Activated naive CD8-positive, alpha-beta T cell treated with anti-CD3 and anti-CD28 coated beads, Interleukin-2, amount 10 ng/mL, durations not matched to agents 7 days and 5 days (primary cell): Measurements from ENCODE around the gene ID1. TPM values are rescaled to one million over a fixed set of nuclear protein-coding genes. Genes with fewer than 3 reads are reported as not detected.
"Not testable (repeated sequence)": the region's sequence is repeated elsewhere in the genome, so short reads cannot be mapped to it uniquely, and the experiment has no call there.

ENCODE experiments used
- ATAC-seq: fragments of 150-1000 bp; cut with Tn5 transposase; one replicate; pipeline ENCODE4 v1.10.0; 2021; ENCODE audit warnings: low read depth, moderate library complexity
- POLR2A ChIA-PET: fragments of 350-600 bp; sonication (Branson Sonifier 250); formaldehyde crosslinking; loops from one replicate; lab custom pipeline; 2021; ENCODE audit warnings: antibody characterized with exemption; lab: Charles Lee
- DNase-seq: peaks from one replicate; pipeline ENCODE4 v3.0.0; 2021
- H3K27ac Mint-ChIP-seq: one replicate; pipeline ENCODE4 v1.8.0; 2022; ENCODE audit warnings: mild to moderate bottlenecking, mixed read lengths
- H3K27me3 Mint-ChIP-seq: one replicate; pipeline ENCODE4 v1.8.0; 2022; ENCODE audit warnings: mild to moderate bottlenecking, moderate library complexity, mixed read lengths
- H3K36me3 Mint-ChIP-seq: one replicate; pipeline ENCODE4 v1.8.0; 2021; ENCODE audit warnings: mild to moderate bottlenecking, mixed read lengths
- H3K4me1 Mint-ChIP-seq: one replicate; pipeline ENCODE4 v1.8.0; 2021; ENCODE audit warnings: mixed read lengths
- H3K4me3 Mint-ChIP-seq: one replicate; pipeline ENCODE4 v1.8.0; 2022; ENCODE audit warnings: mild to moderate bottlenecking, moderate library complexity, mixed read lengths
- H3K9me3 Mint-ChIP-seq: one replicate; pipeline ENCODE4 v1.8.0; 2021; ENCODE audit warnings: mixed read lengths
- total RNA-seq, 2 experiments: library from RNA; stranded (reverse); gene quantifications; one replicate each; pipeline ENCODE4 v1.2.3, GENCODE V29; 2021

Gene ID1
- total RNA-seq, 2 experiments from 2014 or later = 0.72 to 1.2 TPM

DNA sequence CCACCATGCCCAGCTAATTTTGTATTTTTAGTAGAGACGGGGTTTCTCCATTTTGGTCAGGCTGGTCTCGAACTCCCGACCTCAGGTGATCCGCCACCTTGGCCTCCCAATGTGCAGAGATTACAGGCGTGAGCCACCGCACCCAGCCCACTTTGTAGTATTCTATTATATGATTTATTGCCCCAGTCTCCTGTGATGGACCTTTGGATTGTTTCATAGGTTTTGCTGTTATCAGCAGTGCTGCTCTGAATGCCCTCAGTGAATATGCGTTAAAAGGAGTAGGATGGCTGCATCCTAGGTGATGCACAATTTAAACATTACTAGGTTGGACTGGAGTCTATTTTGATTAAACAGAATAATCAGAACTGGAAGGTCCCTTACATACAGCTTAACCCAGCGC lies 10.3 kb downstream of the ID1 start:
- H3K36me3 Mint-ChIP-seq = no peaks in the 10 kb centered on the region
- POLR2A ChIA-PET = interaction anchor here (0.7 kb wide), 1 partner anchor 43 kb away, joined by 4 read pairs; no protein-coding TSS in a partner anchor
- H3K27ac Mint-ChIP-seq = no peak overlapping the region
- H3K4me1 Mint-ChIP-seq = peaks cover 6% of the 10 kb centered on the region
- H3K9me3 Mint-ChIP-seq = no peaks in the 10 kb centered on the region
- no peak for DNase-seq
- no peak for ATAC-seq
- peaks cover 12% of the 10 kb centered on the region for H3K27me3 Mint-ChIP-seq
- H3K4me3 Mint-ChIP-seq = no peak overlapping the region

DNA sequence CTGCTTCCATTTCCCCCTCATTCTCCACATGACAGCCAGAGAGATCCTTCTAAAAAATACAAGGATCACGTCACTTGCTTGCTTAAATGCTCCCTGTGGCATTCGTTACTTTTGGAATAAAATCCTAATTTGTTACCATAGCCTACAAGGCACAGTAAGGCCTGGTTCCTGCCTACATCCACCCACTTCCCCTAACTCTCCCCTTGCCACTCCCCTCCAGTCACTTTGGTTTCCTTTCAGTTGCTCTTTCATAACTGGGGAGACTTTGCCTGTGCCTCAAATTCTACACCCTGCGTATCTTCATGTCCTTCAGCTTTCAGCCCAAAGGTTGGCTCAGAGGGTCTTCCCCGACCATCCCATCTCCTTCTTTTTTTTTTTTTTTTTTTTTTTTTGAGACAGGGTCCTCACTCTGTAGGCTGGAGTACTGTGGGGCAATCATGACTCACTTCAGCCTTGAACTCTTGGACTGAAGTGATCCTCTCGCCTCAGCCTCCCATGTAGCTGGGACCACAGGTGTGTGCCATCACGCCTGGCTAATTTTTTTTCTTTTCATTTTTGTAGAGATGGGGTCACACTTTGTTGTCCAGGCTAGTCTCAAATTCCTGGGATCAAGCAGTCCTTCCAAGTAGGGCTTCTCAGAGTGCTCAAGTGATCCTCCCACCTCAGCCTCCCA lies 12.5 kb downstream of the ID1 start:
- POLR2A ChIA-PET = interaction anchor here (1.1 kb wide), 1 partner anchor 44 kb away, joined by 3 read pairs; no protein-coding TSS in a partner anchor
- Mint-ChIP-seq H3K36me3 (no peaks in the 10 kb centered on the region), H3K27ac (peak overlapping the region; percentile 79), H3K9me3 (no peaks in the 10 kb centered on the region), H3K27me3 (peaks cover 12% of the 10 kb centered on the region), H3K4me1 (peaks cover 6% of the 10 kb centered on the region), H3K4me3 (no peak overlapping the region)
- DNase-seq (no peak), ATAC-seq (peak; percentile 33)

DNA sequence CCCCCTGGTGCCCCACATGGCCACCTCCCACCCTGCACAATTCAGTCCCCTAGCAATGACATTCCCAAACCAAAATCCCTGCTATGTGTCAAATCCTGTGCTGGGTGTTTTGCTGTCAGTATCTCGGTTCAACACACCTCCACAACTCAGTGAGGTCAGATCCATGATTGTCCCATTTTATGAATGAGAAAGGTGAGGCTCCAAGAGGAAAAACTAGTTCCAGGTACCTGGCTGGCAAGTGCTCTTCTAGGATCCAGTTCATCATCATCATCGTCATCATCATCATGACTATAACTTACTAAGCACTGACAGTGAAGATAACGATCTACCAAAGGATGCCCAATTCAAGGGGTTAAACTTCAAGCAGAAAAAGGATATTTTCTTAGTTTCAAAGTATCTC lies 15.2 kb downstream of the ID1 start:
- Mint-ChIP-seq H3K4me3 (no peak overlapping the region), H3K27me3 (peaks cover 7% of the 10 kb centered on the region), H3K4me1 (peaks cover 5% of the 10 kb centered on the region), H3K36me3 (no peaks in the 10 kb centered on the region), H3K9me3 (no peaks in the 10 kb centered on the region), H3K27ac (no peak overlapping the region)
- POLR2A ChIA-PET = no interaction called here
- ATAC-seq (no peak), DNase-seq (no peak)

DNA sequence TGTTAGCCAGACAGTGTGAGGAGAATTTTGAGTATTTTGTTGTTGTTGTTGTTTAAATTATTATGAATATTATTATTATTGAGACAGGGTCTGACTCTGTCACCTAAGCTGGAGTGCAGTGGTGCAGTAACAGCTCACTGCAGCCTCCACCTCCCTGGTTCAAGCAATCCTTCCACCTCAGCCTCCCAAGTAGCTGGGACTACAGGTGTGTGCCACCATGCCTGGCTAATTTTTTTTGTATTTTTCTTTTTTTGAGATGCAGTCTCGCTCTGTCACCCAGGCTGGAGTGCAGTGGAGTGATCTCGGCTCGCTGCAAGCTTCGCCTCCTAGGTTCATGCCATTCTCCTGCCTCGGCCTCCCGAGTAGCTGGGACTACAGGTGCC lies 18.0 kb downstream of the ID1 start:
- H3K9me3 Mint-ChIP-seq, H3K36me3 Mint-ChIP-seq, H3K27me3 Mint-ChIP-seq, ATAC-seq, DNase-seq, H3K4me1 Mint-ChIP-seq, POLR2A ChIA-PET, H3K27ac Mint-ChIP-seq, H3K4me3 Mint-ChIP-seq: not testable (repeated sequence)

DNA sequence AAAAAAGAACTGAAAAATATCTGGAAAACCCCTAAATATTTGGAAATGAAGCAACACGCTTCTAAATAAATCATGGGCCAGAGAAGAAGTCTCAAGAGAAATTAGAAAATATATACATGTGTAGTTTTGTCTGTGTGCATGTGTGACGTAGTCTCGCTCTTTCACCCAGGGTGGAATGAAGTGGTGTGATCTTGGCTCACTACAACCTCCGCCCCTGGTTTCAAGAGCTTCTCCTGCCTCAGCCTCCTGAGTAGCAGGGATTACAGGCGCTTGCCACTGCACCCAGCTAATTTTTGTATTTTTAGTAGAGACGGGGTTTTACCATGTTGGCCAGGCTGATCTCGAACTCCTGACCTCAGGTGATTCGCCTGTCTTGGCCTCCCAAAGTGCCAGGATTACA lies 21.4 kb downstream of the ID1 start:
- not testable (repeated sequence) for H3K4me1 Mint-ChIP-seq, H3K4me3 Mint-ChIP-seq, DNase-seq, ATAC-seq, H3K9me3 Mint-ChIP-seq, H3K27me3 Mint-ChIP-seq, H3K36me3 Mint-ChIP-seq, H3K27ac Mint-ChIP-seq
- POLR2A ChIA-PET = interaction anchor here (0.6 to 0.7 kb wide), 3 partner anchors 14 to 143 kb away, joined by 3 to 5 read pairs (median 3); no protein-coding TSS in a partner anchor

DNA sequence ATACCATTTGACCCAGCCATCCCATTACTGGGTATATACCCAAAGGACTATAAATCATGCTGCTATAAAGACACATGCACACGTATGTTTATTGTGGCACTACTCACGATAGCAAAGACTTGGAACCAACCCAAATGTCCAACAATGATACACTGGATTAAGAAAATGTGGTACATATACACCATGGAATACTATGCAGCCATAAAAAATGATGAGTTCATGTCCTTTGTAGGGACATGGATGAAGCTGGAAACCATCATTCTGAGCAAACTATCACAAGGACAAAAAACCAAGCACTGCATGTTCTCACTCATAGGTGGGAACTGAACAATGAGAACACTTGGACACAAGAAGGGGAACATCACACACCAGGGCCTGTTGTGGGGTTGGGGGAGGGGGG lies 23.0 kb downstream of the ID1 start:
- H3K27ac Mint-ChIP-seq, H3K36me3 Mint-ChIP-seq, H3K9me3 Mint-ChIP-seq, DNase-seq, ATAC-seq, H3K4me3 Mint-ChIP-seq, POLR2A ChIA-PET, H3K27me3 Mint-ChIP-seq, H3K4me1 Mint-ChIP-seq: not testable (repeated sequence)

DNA sequence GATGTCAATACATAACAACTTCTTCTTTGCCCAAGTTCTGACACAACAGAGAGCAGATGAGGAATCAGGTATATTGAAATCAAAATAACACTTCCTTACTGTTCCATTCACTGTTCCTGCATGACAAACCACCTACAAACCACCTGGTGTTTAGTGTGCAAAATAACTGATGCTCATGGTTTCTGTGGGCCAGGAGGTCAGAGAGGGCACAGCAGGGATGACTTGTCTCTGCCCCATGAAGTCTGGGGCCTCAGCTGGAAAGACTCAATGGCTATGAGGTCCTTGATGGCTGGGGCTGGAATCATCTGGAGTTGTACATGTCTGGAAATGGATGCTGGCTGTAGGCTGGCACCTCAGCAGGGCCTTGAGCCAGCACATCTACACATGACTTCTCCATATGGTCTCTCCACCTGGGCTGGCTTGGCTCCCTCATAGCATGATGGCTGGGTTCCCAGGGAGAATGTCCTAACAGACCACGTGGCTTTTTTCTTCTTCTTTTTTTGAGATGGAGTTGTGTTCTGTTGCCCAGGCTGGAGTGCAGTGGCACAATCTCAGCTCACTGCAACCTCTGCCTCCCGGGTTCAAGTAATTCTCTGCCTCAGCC lies 25.2 kb downstream of the ID1 start:
- Mint-ChIP-seq H3K27me3 (peaks cover 2% of the 10 kb centered on the region), H3K9me3 (no peaks in the 10 kb centered on the region), H3K27ac (no peak overlapping the region), H3K36me3 (no peaks in the 10 kb centered on the region), H3K4me3 (no peak overlapping the region), H3K4me1 (peaks cover 7% of the 10 kb centered on the region)
- POLR2A ChIA-PET = interaction anchor here (0.6 kb wide), 1 partner anchor 88 kb away, joined by 4 read pairs; no protein-coding TSS in a partner anchor
- ATAC-seq (no peak), DNase-seq (no peak)

DNA sequence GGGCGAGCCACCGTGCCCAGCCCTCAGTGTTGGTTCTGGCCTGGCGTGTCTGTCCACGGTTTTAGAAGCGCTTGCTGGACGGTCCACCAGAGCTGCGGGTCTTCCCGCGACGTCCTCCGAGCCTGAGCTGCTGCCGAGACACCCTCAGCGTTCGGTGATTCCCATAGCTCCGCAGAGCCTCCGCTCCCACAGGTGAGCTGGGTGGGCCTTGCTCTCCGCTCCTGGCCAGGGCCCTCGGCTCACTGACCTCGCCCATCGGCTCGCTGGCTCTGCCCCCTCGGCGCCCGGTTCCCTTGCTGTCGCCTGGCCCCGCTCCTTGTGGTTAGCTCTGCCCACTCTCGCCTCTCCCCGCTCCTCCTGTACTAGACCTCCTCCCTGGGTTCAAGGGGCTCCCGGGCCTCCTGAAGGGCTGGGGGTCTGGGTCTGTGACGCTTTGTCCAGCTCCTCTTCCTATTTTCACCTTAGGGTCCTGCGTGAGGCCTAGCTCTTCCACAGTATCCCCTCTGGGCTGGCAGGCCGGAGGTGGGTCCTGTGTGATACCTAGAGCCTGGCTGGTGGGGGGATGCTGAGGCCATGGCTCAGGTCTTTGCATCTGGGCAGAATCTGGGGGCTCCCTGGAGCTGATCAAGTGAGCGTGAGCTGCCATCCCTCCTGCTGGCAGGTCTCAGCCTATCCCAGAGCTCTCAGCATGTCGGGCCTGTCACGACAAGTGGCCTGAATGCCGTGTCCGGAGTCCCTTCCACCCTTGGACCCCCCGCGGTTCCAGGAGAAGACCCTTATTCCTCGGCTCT lies 27.7 kb downstream of the ID1 start:
- H3K4me1 Mint-ChIP-seq = peaks cover 7% of the 10 kb centered on the region
- no peaks in the 10 kb centered on the region for H3K9me3 Mint-ChIP-seq
- no peak for ATAC-seq
- DNase-seq = no peak
- H3K27ac Mint-ChIP-seq = no peak overlapping the region
- POLR2A ChIA-PET = interaction anchor here (1.0 kb wide), 1 partner anchor 9 kb away, joined by 6 read pairs; no protein-coding TSS in a partner anchor
- H3K36me3 Mint-ChIP-seq = no peaks in the 10 kb centered on the region
- H3K4me3 Mint-ChIP-seq = no peak overlapping the region
- peaks cover 11% of the 10 kb centered on the region for H3K27me3 Mint-ChIP-seq

DNA sequence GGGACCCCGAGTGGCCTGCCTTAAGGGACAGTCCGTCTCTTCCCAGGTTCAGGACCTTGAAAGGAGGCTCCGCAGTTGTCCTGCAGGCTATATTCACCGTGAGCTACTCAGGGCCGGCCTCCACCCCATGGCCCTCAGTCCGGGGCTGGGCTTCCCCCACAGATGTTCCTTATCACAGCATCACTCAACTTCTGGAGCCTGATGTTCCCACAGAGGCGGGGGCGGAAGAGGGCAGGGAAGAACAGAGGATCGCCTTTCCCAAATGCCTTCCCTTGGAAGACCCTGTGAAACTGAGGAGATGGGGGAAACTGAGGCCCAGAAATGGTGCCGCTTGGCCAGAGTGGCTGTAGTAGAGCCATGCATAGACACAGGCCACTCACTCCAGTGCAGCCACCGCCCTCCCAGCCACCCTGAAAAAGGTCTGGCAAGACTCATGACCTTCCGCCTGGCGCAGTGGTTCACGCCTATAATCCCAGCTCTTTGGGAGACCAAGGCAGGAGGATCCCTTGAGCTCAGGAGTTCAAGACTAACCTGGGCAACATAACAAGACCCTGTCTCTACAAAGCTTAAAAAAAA lies 28.3 kb downstream of the ID1 start:
- no peaks in the 10 kb centered on the region for H3K9me3 Mint-ChIP-seq
- H3K4me1 Mint-ChIP-seq = peaks cover 7% of the 10 kb centered on the region
- H3K36me3 Mint-ChIP-seq = no peaks in the 10 kb centered on the region
- peaks cover 14% of the 10 kb centered on the region for H3K27me3 Mint-ChIP-seq
- DNase-seq (no peak), ATAC-seq (no peak)
- POLR2A ChIA-PET = interaction anchor here (1.0 to 1.8 kb wide), 3 partner anchors 8 to 90 kb away, joined by 4 to 15 read pairs (median 6); no protein-coding TSS in a partner anchor
- no peak overlapping the region for H3K27ac Mint-ChIP-seq
- H3K4me3 Mint-ChIP-seq = no peak overlapping the region

DNA sequence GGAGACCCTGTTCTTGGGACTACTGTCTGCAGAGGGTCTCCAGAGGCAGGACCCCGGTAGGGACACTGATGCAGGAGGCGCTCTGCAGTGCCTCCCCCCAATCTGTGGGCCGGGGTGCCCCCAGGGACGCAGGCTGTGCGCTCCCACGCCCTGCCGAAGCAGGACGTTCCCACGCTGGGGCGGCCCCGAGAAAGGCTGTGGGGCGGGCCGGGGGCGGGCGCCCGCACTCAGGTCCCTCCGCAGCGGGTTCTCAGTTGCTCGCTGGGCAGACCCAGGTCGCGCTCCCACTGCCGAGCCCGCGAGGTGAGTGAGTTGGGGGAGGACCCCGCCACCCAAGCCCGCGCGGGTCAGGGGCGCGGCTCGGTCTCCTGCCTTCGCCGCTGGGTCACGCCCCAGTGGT lies 32.6 kb downstream of the ID1 start, which contains the start of gene COX4I2:
TSS of gene COX4I2 (plus strand) at position 253 of the 400 bp plus-strand sequence. CDS start 1,106 bp downstream, outside the sequence.
- POLR2A ChIA-PET = no interaction called here
- ATAC-seq (no peak), DNase-seq (no peak)
- H3K4me3 Mint-ChIP-seq = no peak within 1 kb of the TSS
- H3K27me3 Mint-ChIP-seq = peaks cover 40% of the 10 kb centered on the region
- peaks cover 20% of the 10 kb centered on the region for H3K4me1 Mint-ChIP-seq
- H3K9me3 Mint-ChIP-seq = no peaks in the 10 kb centered on the region
- no peak within 1 kb of the TSS for H3K27ac Mint-ChIP-seq
- no peaks in the 10 kb centered on the region for H3K36me3 Mint-ChIP-seq

DNA sequence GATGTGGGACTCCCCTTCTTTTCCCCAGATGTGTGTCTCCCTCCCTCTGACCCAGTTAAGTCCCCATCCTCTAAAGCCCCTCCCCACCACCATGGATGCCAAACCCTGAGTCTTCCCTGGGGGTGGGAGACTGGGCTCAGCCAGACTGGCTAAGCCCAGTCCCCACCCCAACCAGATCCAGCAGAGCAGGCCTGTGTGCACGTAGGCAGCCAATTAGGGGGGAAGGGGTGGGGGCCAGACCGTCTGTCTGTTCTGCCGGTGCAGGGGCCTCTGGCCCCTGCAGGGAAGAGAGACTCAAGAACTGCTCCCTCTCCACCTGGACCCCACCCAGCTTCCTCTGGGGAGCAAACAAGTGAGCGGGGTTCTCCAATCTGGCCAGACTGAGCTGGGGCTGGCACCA lies 33.2 kb downstream of the ID1 start:
- DNase-seq (no peak), ATAC-seq (no peak)
- H3K4me3 Mint-ChIP-seq = no peak overlapping the region
- peaks cover 27% of the 10 kb centered on the region for H3K4me1 Mint-ChIP-seq
- H3K36me3 Mint-ChIP-seq = no peaks in the 10 kb centered on the region
- no peaks in the 10 kb centered on the region for H3K9me3 Mint-ChIP-seq
- H3K27ac Mint-ChIP-seq = no peak overlapping the region
- H3K27me3 Mint-ChIP-seq = peaks cover 38% of the 10 kb centered on the region
- POLR2A ChIA-PET = no interaction called here

DNA sequence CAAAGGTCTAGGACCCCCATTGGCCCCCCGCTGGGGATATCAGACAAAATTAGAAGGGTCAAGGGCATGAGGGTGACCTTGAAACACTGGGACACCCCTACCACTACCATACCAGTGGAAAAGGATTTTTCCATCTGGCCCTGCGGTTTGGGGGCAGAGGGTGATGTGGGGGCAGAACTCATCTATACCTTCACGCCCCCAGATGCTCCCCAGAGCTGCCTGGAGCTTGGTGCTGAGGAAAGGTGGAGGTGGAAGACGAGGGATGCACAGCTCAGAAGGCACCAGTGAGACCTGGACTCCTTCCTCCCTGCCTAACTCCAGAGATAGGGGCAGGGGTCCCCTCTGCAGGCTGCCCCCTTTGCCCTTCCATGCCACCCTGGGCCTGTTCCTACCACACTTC lies 33.7 kb downstream of the ID1 start:
- ATAC-seq = no peak
- POLR2A ChIA-PET = interaction anchor here (0.6 kb wide), 1 partner anchor 89 kb away, joined by 4 read pairs; no protein-coding TSS in a partner anchor
- no peak for DNase-seq
- no peak overlapping the region for H3K4me3 Mint-ChIP-seq
- H3K36me3 Mint-ChIP-seq = no peaks in the 10 kb centered on the region
- H3K27ac Mint-ChIP-seq = no peak overlapping the region
- no peaks in the 10 kb centered on the region for H3K9me3 Mint-ChIP-seq
- H3K4me1 Mint-ChIP-seq = peaks cover 32% of the 10 kb centered on the region
- peaks cover 43% of the 10 kb centered on the region for H3K27me3 Mint-ChIP-seq

DNA sequence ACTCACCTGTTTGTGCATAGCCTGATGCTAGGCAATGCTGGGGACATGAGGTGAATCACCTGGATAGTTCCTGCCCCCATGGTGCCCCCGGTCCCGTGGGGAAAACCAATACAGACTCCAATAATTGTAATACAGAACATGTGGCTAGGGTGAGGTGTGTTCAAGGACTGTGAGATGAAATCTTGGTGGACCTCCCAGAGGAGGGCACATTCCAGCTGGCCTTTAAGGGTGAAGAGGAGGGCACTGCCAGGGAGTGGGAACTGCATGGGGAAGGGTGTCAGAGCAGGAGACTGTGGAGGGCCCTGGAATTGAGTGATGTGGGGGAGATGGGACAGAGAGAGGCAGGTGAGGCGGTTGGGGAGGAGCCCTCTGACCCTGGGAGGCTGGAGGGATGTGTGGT lies 35.2 kb downstream of the ID1 start:
- Mint-ChIP-seq H3K36me3 (no peaks in the 10 kb centered on the region), H3K27me3 (peaks cover 52% of the 10 kb centered on the region), H3K9me3 (no peaks in the 10 kb centered on the region), H3K27ac (no peak overlapping the region), H3K4me1 (peaks cover 38% of the 10 kb centered on the region), H3K4me3 (peak overlapping the region; percentile 41)
- ATAC-seq (no peak), DNase-seq (no peak)
- POLR2A ChIA-PET = interaction anchor here (0.5 to 1.0 kb wide), 2 partner anchors 14 to 76 kb away, joined by 3 to 8 read pairs; no protein-coding TSS in a partner anchor
